ENCODE data around the gene RBMS1.

The RBMS1 gene

DNA sequence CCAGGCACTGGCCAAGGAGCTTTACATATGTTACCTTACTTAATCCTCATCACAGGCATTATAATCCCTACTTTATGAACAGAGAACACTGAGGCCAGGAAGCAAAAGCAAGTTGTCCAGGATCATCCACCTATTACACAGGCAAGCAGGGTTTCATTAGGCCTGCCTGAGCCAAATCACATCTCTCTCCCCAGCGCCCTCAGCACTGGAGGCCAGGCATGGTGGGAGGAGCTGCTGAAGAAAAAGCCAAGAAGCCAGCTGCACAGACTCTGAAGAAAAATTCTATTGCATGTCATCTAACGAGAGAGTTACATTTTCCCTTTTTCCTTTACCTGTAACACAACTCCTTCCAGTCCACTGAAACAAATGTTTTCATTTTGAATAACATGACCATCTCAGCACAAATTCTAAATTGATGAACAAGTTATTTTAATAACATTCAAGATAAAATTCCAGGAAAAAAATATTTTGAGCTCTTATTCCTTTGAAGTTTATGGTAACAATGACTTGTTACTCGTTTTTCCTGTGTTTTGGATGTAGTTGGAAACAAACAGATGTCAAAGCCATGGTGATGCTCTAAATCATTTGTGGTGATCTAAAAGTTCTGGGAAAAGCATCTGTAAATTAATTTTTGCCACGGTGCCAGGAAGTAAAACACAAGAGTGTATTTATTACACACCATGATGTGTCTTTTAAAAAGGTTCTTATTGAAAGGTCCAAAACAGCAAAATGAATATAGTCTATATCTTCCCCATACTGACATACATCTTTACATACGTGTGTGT lies 154.5 kb downstream of the RBMS1 start:
- no peak for TF ChIP-seq ZNF274 (IDR thresholded peaks at IDR 0.05; ENCODE audit: low read depth, low read length)
- no peak overlapping the region for H3K4me3 ChIP-seq (ENCODE audit: low read length)

DNA sequence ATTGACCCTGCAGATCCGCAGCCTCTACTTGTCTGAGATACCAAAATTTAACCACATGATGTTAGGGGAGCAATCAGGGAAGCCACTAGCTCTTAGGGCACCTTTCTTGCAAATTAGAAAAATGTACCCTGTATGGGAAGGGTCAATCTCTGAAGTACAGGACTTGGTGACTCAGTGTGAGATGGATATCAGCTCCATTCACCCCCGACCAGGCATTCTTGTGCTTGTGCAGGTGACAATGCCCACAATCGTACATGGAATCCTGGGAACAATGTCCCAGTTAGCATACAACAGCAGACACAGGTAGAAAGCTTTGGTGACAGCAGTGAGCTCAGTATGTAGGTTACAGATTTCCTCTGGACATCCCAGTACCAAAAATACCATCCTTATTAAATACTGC lies 155.9 kb downstream of the RBMS1 start:
- no peak for TF ChIP-seq ZNF274 (IDR thresholded peaks at IDR 0.05; ENCODE audit: low read depth, low read length)
- no peak overlapping the region for H3K4me3 ChIP-seq (ENCODE audit: low read length)

DNA sequence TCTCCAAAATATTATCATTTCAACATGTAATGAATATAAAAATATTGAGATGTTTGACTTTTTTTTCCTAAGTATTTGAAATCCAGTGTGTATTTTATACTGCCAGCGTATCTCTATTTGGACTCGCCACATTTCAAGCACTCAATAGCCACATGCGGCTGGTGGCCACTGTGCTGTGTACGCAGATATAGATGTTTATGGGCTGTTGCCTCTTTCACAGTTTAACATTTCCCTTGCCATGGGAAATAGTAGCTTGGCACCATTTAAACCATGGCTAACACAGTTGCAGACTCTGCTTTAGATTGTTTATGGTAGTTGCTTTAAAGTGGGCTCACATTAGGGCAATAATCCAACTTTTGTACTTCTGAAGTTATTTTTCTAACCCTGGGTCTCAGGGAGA lies 157.0 kb downstream of the RBMS1 start:
- no peak for TF ChIP-seq ZNF274 (IDR thresholded peaks at IDR 0.05; ENCODE audit: low read depth, low read length)
- no peak overlapping the region for H3K4me3 ChIP-seq (ENCODE audit: low read length)

DNA sequence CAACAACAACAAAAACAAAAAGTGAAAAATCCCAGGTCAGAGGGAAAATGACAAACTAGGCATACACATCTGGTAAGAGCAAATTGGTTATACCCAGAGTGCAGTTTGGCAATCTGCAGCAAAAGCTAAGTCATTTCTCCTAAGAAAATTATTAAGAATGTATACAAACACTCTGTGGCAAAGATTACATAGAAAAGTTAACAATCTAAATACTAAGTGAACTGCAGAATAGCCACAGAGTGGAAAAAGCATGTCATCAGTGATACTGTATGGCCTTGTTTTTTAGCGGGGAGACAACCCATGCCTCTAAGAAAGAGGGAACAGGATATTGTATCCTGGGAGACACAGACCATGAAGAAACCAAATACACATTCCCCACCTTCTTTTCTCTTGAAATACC lies 157.5 kb downstream of the RBMS1 start:
- H3K4me3 ChIP-seq (ENCODE audit: low read length): no peak overlapping the region
- no peak for TF ChIP-seq ZNF274 (IDR thresholded peaks at IDR 0.05; ENCODE audit: low read depth, low read length)

DNA sequence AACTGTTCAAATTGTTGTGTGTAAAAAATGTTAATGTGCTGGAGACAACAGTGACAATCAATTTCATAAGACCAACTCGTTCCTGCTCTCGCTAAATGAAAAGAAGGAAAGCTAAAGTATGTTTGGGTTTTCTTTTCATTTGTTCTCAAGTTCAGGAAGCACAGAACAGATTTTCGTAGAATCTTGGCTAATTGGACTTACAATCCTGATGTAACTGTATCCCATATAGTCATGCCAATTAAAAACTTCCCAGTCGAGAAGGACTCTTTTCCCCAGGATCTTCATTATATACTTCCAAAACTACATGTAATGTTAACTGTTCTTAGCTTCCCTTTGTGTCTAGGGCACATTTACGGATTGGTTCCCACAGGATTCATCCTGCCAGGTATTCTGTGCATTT lies 158.2 kb downstream of the RBMS1 start:
- H3K4me3 ChIP-seq (ENCODE audit: low read length): no peak overlapping the region
- TF ChIP-seq ZNF274 (IDR thresholded peaks at IDR 0.05; ENCODE audit: low read depth, low read length): no peak

DNA sequence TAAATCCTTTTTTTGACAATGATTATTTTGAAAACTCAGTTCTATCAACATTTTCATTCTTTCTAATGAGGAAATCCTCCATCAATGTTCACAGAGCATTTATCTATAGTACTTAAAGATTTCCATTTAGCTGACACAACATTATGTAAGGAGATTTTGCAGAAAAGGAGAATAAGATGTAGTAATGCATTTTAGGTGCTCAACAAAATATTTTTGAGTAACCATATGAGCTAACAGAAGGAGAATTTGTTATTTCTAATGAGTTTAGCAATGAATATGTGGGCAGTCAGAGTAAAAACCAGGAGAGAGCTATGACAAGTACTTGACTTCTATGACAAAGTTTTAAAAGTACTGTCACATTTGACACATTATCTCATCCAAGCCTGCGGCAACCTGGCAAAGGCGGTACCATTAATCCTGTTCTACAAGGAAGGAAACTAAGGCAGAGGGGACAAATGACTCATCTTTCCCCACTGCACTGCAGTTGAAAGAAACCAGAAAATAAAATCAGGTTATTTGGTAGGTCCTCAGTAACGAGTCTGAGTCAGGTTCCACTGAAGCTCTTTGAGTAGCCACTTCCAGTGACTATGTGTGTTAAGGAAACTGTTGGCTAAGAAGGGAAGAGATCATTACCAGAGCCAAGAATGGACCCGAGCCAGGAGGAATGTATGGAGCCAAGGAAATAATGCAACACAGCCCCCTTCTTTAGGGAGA lies 159.4 kb downstream of the RBMS1 start:
- H3K4me3 ChIP-seq (ENCODE audit: low read length): no peak overlapping the region
- no peak for TF ChIP-seq ZNF274 (IDR thresholded peaks at IDR 0.05; ENCODE audit: low read depth, low read length)

DNA sequence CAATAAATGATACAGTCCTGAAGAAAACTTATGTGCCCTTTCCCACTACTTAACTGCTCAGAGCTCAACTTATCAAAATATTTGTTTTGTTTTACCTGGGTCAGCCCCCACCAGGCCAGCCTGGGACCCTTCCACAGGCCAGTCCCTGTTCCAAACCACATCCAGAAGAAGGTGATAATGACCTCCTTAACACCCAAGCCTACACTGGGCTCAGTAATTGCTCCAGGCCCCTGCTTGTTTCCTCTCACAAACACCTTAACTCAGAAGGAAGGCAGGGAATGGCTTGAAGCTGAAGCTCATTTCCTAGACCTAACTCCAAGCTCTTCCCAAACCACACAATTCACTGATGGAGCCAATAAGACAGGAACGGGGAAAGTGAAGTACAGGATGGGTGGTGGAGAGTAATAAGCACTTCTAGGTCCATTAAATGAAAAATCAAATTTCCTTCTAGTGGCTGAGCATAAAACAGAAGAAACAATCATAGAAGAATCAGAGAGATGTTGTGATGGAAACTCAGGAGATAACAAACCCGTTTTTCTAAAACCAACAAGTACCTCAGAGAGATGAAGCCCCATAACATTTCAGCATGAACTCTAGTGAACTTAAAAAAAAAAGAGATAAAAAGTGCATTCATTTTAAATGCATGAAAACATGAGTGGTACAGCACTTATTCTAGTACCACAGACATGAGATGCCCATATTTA lies 160.1 kb downstream of the RBMS1 start:
- TF ChIP-seq ZNF274 (IDR thresholded peaks at IDR 0.05; ENCODE audit: low read depth, low read length): no peak
- no peak overlapping the region for H3K4me3 ChIP-seq (ENCODE audit: low read length)

DNA sequence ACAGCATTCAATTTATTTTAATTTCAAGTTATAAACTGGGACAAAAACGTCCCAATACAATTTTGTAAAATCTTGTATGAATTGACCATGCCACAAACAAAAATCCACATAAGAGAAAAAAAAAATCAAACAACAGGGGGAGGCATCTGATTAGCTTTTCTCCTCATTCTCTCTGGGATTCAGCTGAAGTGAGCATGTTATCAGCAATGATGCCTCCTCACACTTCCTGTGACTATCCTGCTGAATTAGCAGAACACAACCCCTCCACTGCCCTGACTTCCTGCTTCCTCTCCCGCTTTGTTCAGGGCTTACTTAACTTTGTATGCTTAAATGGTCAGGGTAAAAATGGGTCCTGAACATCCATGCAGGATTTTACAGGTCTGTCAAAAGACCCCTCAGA lies 161.3 kb downstream of the RBMS1 start:
- no peak for TF ChIP-seq ZNF274 (IDR thresholded peaks at IDR 0.05; ENCODE audit: low read depth, low read length)

DNA sequence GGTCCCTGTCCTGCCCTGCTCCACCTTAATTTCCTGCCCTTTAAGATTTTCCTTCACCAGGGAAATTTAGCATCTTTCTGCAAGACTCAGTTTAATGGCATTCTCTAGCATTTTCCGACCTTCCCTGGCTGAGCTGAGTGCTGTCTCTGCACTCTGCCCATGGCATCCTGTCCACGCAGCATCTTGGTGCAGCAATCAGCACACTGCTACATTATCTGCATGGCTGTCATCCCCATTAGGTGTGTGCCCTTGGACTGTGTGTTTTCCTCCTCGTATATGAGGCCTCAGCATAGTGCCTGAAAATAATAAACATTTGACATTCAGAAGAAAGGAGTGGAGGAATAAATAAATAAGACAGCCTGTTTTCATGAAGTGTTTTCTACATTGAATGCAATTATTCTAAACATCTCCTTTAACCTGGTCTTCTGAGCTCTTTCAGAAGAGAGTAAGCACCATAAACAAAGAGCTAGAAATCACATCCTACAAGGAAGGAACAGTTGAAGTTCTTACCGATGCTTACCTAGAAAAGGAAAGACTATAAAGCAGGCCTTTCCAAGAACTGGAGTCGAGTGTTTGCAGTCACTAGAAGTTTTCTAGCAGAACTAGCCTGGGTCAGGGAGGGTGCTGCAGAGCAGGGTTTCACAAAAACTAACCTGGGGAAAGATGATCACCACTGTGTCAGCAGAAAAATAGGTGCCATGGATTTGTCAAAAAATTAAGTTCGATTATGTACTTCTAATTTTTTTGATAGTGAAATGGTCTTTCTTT lies 162.2 kb downstream of the RBMS1 start:
- TF ChIP-seq ZNF274 (IDR thresholded peaks at IDR 0.05; ENCODE audit: low read depth, low read length): no peak
- no peak overlapping the region for H3K4me3 ChIP-seq (ENCODE audit: low read length)

More for the DNA sequence above, 161.3 kb downstream of the RBMS1 start:
- H3K4me3 ChIP-seq (ENCODE audit: low read length): no peak overlapping the region

DNA sequence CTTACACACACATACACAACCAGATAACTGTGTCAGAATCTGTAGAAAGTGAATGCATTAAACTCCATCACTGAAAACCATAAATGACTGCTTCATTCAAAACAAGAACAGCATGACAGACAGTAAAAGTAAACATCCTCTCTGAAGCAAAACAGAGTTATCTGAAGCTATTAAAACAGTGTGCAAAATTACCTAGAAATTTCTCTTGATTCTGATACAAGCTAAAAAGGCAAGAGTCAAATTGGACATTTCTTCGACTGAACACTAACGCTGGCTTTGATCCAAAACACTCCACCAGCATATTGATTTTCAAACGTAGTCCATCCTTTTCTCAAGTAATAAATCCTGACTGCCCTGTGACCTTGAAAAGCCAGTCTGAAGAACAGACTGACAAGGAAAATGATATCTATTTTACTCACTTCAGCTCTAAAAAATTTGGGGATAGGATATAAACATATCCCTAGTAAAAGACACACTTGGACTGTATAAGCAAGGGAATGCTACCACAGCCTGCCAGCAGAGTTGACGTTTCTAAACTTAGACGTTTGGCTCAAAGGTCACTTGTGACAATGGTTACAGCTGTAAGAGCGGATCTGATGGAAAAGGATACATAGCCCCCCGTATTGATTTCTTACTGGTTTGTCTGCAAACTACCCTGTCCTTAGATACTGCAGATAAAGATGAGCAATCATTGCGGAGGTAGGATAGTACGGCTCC lies 164.6 kb downstream of the RBMS1 start:
- no peak for TF ChIP-seq ZNF274 (IDR thresholded peaks at IDR 0.05; ENCODE audit: low read depth, low read length)

DNA sequence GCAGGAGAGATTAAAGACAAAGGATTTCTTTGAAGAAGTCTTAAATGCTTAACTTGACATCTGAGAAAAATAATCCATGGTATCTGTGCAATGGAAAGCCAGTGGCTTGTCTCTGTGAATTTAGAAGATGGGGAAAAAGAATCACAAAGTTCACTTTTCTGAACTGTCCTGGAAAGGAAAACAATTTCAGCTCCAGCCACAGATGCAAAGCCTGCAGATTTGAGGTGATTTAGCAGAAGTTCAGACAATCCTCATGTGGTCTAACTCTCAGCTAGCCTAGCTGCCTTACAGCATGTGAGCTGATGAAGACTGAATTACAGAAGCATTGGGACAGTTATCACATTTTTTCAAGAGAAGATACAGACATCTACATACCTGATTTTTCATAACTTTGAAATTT lies 166.8 kb downstream of the RBMS1 start:
- no peak for TF ChIP-seq ZNF274 (IDR thresholded peaks at IDR 0.05; ENCODE audit: low read depth, low read length)
- H3K4me3 ChIP-seq (ENCODE audit: low read length): no peak overlapping the region

More for the DNA sequence above, 164.6 kb downstream of the RBMS1 start:
- H3K4me3 ChIP-seq (ENCODE audit: low read length): no peak overlapping the region

DNA sequence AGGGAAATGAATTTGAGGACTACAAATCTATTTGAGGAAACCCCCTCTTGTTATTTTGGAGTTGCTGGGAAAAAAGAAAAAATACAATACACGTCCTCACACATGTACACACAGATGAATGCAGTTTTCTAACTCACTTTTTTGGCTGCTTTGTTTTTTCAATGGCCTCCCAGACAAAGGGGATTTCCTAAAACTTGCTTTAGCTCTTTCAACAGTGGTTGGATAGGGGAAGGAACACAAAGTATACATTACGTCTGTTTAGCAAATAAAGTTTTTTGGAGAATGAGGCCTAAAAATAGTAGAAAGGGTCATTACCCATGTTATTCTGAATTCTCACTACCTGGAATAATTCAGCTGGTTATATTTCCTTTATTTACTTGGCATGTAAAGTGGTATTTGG lies 168.2 kb downstream of the RBMS1 start:
- no peak overlapping the region for H3K4me3 ChIP-seq (ENCODE audit: low read length)
- TF ChIP-seq ZNF274 (IDR thresholded peaks at IDR 0.05; ENCODE audit: low read depth, low read length): no peak

DNA sequence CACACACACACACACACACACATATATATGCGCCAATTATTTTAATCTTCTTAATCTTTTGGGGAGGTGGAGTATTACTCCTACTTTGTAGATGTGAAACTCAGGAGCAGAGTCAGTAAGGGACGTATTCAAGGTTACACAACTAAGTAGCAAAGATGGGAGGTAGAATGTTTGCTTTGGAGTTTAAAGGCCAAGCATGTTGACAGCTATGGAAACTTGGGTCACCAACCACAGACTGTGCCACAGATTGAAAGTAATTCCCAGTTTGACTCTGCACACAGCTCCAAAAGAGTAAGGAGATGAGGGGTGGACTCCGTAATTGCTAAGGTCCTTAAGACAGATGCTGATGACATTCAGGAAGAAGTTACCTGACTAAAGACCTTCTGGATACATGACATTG lies 168.7 kb downstream of the RBMS1 start:
- no peak for TF ChIP-seq ZNF274 (IDR thresholded peaks at IDR 0.05; ENCODE audit: low read depth, low read length)

More for the DNA sequence above, 168.7 kb downstream of the RBMS1 start:
- no peak overlapping the region for H3K4me3 ChIP-seq (ENCODE audit: low read length)
